H9 (cell line): ENCODE measurements around the gene C1orf159. TPM values are rescaled to one million over a fixed set of nuclear protein-coding genes. Genes with fewer than 3 reads are reported as not detected.

Source experiments
- DNase-seq: peaks from one replicate; pipeline ENCODE4 v3.0.0-alpha.2; 2017
- H2AFZ ChIP-seq: one replicate; pipeline ENCODE4 v1.6.1; 2013; ENCODE audit warnings: mild to moderate bottlenecking, low read length, control low read depth, moderate library complexity
- H2AK5ac ChIP-seq: 2 replicates; pipeline ENCODE4 v1.6.1; 2013; ENCODE audit warnings: low read length, control low read depth, mixed read lengths; ENCODE audit not compliant: insufficient read length
- H2BK120ac ChIP-seq: one replicate; pipeline ENCODE4 v1.6.1; 2013; ENCODE audit warnings: low read depth, mild to moderate bottlenecking, low read length, control low read depth, inconsistent platforms; ENCODE audit not compliant: poor library complexity, severe bottlenecking
- H2BK12ac ChIP-seq: 2 replicates; pipeline ENCODE4 v1.6.1; 2013; ENCODE audit warnings: low read length, control low read depth, mixed read lengths, low read depth; ENCODE audit not compliant: insufficient read length
- H2BK15ac ChIP-seq: 2 replicates; pipeline ENCODE4 v1.6.1; 2013; ENCODE audit warnings: low read depth, low read length, control low read depth
- H2BK20ac ChIP-seq: one replicate; pipeline ENCODE4 v1.6.1; 2013; ENCODE audit warnings: low read depth, mild to moderate bottlenecking, low read length, control low read depth, inconsistent platforms; ENCODE audit not compliant: poor library complexity, severe bottlenecking
- H2BK5ac ChIP-seq: 2 replicates; pipeline ENCODE4 v1.6.1; 2013; ENCODE audit warnings: low read length, control low read depth, mixed read lengths; ENCODE audit not compliant: insufficient read length
- H3K14ac ChIP-seq: 2 replicates; pipeline ENCODE4 v1.6.1; 2013; ENCODE audit warnings: low read length, control low read depth; ENCODE audit not compliant: insufficient read depth
- H3K18ac ChIP-seq: 2 replicates; pipeline ENCODE4 v1.6.1; 2013; ENCODE audit warnings: low read depth, mild to moderate bottlenecking, mixed read lengths, low read length, control low read depth; ENCODE audit not compliant: insufficient read length
- H3K23ac ChIP-seq: 2 replicates; pipeline ENCODE4 v1.6.1; 2013; ENCODE audit warnings: low read length, control low read depth, mixed read lengths, low read depth; ENCODE audit not compliant: insufficient read length
- H3K23me2 ChIP-seq: 2 replicates; pipeline ENCODE4 v1.6.1; 2013; ENCODE audit warnings: low read depth, mild to moderate bottlenecking, mixed read lengths, low read length, control low read depth; ENCODE audit not compliant: insufficient read length, poor library complexity, severe bottlenecking
- H3K27ac ChIP-seq: 2 replicates; pipeline ENCODE4 v1.5.1; 2013; ENCODE audit warnings: low read length, control low read depth, mixed read lengths, low read depth; ENCODE audit not compliant: insufficient read length
- H3K27me3 ChIP-seq: 2 replicates; pipeline ENCODE4 v1.6.1; 2013; ENCODE audit warnings: low read length, control low read depth, inconsistent platforms; ENCODE audit not compliant: insufficient read depth
- H3K4ac ChIP-seq: 2 replicates; pipeline ENCODE4 v1.6.1; 2013; ENCODE audit warnings: low read depth, mild to moderate bottlenecking, control low read depth, inconsistent platforms, low read length, moderate library complexity
- H3K4me1 ChIP-seq: 2 replicates; pipeline ENCODE4 v1.6.1; 2013; ENCODE audit warnings: low read length, control low read depth, inconsistent platforms; ENCODE audit not compliant: insufficient read depth
- H3K4me2 ChIP-seq: 2 replicates; pipeline ENCODE4 v1.6.1; 2013; ENCODE audit warnings: low read length, control low read depth, mixed read lengths; ENCODE audit not compliant: insufficient read length, insufficient read depth
- H3K56ac ChIP-seq: 2 replicates; pipeline ENCODE4 v1.6.1; 2013; ENCODE audit warnings: low read depth, mild to moderate bottlenecking, mixed read lengths, low read length, control low read depth; ENCODE audit not compliant: insufficient read length
- H3K79me1 ChIP-seq: 2 replicates; pipeline ENCODE4 v1.6.1; 2013; ENCODE audit warnings: low read depth, mild to moderate bottlenecking, moderate library complexity, low read length, control low read depth, inconsistent platforms; ENCODE audit not compliant: insufficient read depth, poor library complexity, severe bottlenecking
- H3K79me2 ChIP-seq: 2 replicates; pipeline ENCODE4 v1.6.1; 2013; ENCODE audit warnings: low read length, control low read depth, inconsistent platforms; ENCODE audit not compliant: insufficient read depth
- H3K9ac ChIP-seq: 2 replicates; pipeline ENCODE4 v1.6.1; 2013; ENCODE audit warnings: low read length, control low read depth, mixed read lengths; ENCODE audit not compliant: insufficient read length; ENCODE audit errors: extremely low read depth
- H3K9me3 ChIP-seq: one replicate; pipeline ENCODE4 v1.6.1; 2013; ENCODE audit warnings: low read depth, low read length, inconsistent platforms; ENCODE audit not compliant: control insufficient read depth
- H3T11ph ChIP-seq: one replicate; pipeline ENCODE4 v1.6.1; 2013; ENCODE audit warnings: mild to moderate bottlenecking, low read length, control low read depth, inconsistent platforms
- H4K20me1 ChIP-seq: one replicate; pipeline ENCODE4 v1.6.1; 2013; ENCODE audit not compliant: control insufficient read depth, insufficient read length, insufficient read depth
- H4K5ac ChIP-seq: 2 replicates; pipeline ENCODE4 v1.6.1; 2013; ENCODE audit warnings: low read depth, mild to moderate bottlenecking, mixed read lengths, low read length, control low read depth; ENCODE audit not compliant: insufficient read length
- H4K8ac ChIP-seq: replicated peaks from 2 replicates; pipeline ENCODE4 v1.6.1; 2013; ENCODE audit warnings: low read length, control low read depth, mixed read lengths, low read depth; ENCODE audit not compliant: insufficient read length
- H4K91ac ChIP-seq: 2 replicates; pipeline ENCODE4 v1.6.1; 2013; ENCODE audit warnings: low read depth, mild to moderate bottlenecking, moderate library complexity, mixed read lengths, low read length, control low read depth; ENCODE audit not compliant: insufficient read length
- H3K27ac Mint-ChIP-seq, 3 experiments: 2 replicates in 2 of 3; 3 replicates in 1 of 3; pipeline ENCODE4 v1.8.0; 2020 to 2021; ENCODE audit warnings: mixed read lengths in 3 of 3, mild to moderate bottlenecking in 1 of 3, moderate library complexity in 1 of 3
- H3K27me3 Mint-ChIP-seq: 2 replicates; pipeline ENCODE4 v1.8.0; 2021; ENCODE audit warnings: low read depth, mild to moderate bottlenecking, moderate library complexity, mixed read lengths
- H3K36me3 Mint-ChIP-seq, 3 experiments: 2 replicates in 2 of 3; 3 replicates in 1 of 3; pipeline ENCODE4 v1.8.0; 2020 to 2021; ENCODE audit warnings: low read depth in 3 of 3, mixed read lengths in 3 of 3; ENCODE audit not compliant: insufficient read depth in 1 of 3
- H3K4me1 Mint-ChIP-seq, 2 experiments: 2 replicates each; pipeline ENCODE4 v1.8.0; 2020; ENCODE audit warnings: mixed read lengths in 2 of 2
- H3K4me3 Mint-ChIP-seq, 2 experiments: 2 replicates in 1 of 2; 3 replicates in 1 of 2; pipeline ENCODE4 v1.8.0; 2020 to 2021; ENCODE audit warnings: mild to moderate bottlenecking in 2 of 2, mixed read lengths in 2 of 2, moderate library complexity in 1 of 2
- H3K9me3 Mint-ChIP-seq, 2 experiments: 2 replicates in 1 of 2; 3 replicates in 1 of 2; pipeline ENCODE4 v1.8.0; 2020; ENCODE audit warnings: mild to moderate bottlenecking in 2 of 2, mixed read lengths in 2 of 2, moderate library complexity in 1 of 2
- WGBS: extraction: QIAGEN DNeasy Blood & Tissue Kit; methylation state at CpG from one replicate; pipeline ENCODE4 v1.1.7; 2013; ENCODE audit warnings: missing lambda C conversion rate, low lambda C conversion rate, mixed read lengths; ENCODE audit not compliant: insufficient read length; ENCODE audit errors: extremely low coverage; 5-methylcytosine and 5-hydroxymethylcytosine counted together
- total RNA-seq: library from RNA; stranded (reverse); gene quantifications from 2 replicates; pipeline ENCODE4 v1.2.1, GENCODE V29; 2021
- TF ChIP-seq, protein P1 (sequence below): fragments of 200-600 bp; sonication (generic); conservative IDR thresholded peaks from 3 replicates; pipeline ENCODE4 v1.8.0; 2021; ENCODE audit warnings: antibody characterized with exemption, mild to moderate bottlenecking

C1orf159 gene
- total RNA-seq, 1 experiment from 2014 or later: 12.3 TPM

DNA sequence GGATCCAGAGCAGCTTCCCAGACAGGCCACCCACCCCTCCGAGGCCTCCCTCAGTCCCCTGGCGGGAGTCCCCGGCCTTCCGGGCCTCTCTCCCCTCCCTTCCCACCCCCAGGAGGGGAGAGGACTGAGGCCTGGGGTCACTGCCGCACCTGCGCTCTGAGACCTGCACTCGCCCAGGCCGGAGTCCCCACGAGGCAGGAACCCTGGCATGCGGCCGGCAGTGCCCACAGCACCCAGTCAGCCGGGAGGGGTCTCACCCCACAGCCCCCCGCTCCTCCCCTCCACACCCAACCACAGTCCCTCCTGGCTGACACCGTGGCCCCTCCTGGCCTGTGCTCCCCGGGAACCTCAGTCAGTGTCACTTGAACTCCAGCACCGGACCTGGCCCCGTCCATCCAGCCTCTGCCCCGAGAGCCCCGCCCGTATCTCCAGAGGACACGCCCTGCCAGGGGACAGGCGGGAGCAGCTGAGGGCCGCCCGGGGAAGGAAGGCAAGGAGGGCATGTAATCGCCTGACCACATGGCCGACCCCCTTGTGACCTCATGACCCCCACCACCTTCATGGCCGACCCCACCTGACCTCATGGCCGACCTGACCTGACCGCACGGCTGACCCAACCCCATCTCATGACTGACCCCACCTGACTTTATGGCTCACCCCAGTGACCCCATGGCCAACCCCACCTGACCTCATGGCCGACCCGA, 29.1 kb upstream of the C1orf159 start:
- Histone ChIP-seq H4K5ac (no peak overlapping the region), H4K20me1 (no peaks in the 10 kb centered on the region), H2BK20ac (no peak overlapping the region), H3K79me1 (no peaks in the 10 kb centered on the region), H2AFZ (no peak overlapping the region), H3K4ac (no peak overlapping the region; the same call in 1 of the 2 replicates), H3K79me2 (no peaks in the 10 kb centered on the region), H2BK5ac (no peak overlapping the region), H3K9me3 (no peaks in the 10 kb centered on the region), H4K91ac (peak overlapping the region; percentile 6), H3K14ac (no peak overlapping the region), H2AK5ac (no peak overlapping the region), H3K56ac (no peak overlapping the region), H3K4me2 (no peak overlapping the region), H3K23me2 (no peaks in the 10 kb centered on the region), H4K8ac (no peak overlapping the region), H3K23ac (no peak overlapping the region), H3K27me3 (no peaks in the 10 kb centered on the region), H3K9ac (no peak overlapping the region), H2BK15ac (no peak overlapping the region), H3K4me1 (no peaks in the 10 kb centered on the region), H3K27ac (no peak overlapping the region), H2BK12ac (no peak overlapping the region), H3K18ac (peak overlapping the region; percentile 2), H3T11ph (no peak overlapping the region), H2BK120ac (no peak overlapping the region)
- H3K27ac Mint-ChIP-seq: no peak overlapping the region
- peaks cover 6 to 19% of the 10 kb centered on the region in 2 experiments for H3K4me1 Mint-ChIP-seq
- DNase-seq: no peak
- H3K36me3 Mint-ChIP-seq: no peaks in the 10 kb centered on the region
- H3K27me3 Mint-ChIP-seq: peaks cover 7% of the 10 kb centered on the region
- H3K9me3 Mint-ChIP-seq: no peaks in the 10 kb centered on the region; a peak in 1 of 5 replicates
- H3K4me3 Mint-ChIP-seq: no peak overlapping the region
- WGBS: no CpG with 5 or more reads among the region's 32 CpGs
- TF ChIP-seq, protein P1, sequence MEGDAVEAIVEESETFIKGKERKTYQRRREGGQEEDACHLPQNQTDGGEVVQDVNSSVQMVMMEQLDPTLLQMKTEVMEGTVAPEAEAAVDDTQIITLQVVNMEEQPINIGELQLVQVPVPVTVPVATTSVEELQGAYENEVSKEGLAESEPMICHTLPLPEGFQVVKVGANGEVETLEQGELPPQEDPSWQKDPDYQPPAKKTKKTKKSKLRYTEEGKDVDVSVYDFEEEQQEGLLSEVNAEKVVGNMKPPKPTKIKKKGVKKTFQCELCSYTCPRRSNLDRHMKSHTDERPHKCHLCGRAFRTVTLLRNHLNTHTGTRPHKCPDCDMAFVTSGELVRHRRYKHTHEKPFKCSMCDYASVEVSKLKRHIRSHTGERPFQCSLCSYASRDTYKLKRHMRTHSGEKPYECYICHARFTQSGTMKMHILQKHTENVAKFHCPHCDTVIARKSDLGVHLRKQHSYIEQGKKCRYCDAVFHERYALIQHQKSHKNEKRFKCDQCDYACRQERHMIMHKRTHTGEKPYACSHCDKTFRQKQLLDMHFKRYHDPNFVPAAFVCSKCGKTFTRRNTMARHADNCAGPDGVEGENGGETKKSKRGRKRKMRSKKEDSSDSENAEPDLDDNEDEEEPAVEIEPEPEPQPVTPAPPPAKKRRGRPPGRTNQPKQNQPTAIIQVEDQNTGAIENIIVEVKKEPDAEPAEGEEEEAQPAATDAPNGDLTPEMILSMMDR: no peak
